GM18858 (cell line): ENCODE data around the gene CCDC124.

ENCODE experiments used
- ATAC-seq: cut with Tn5 transposase; IDR thresholded peaks from one replicate; pipeline ENCODE4 v1.9.1; 2021; ENCODE audit not compliant: unreplicated experiment

Gene CCDC124

GRCh38 chr19:17933414-17934129, 757 bp downstream of the CCDC124 start:
- no peak for ATAC-seq

DNA sequence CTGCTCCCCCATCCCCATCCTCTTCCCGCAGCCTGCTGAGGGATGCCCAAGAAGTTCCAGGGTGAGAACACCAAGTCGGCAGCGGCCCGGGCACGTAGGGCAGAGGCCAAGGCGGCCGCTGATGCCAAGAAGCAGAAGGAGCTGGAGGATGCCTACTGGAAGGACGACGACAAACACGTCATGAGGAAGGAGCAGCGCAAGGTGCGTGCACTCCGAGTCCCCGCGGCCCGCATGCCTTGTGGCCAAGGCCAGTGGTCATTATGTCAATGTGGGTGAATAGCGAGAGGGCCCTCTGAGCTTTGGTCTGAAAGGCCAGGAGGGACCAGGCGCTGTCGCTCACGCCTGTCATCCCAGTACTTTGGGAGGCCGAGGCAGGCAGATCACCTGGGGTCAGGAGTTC, 3.6 kb downstream of the CCDC124 start:
- no peak for ATAC-seq

- ATAC-seq: no peak
These were observed 4.6 kb downstream of the CCDC124 start for GRCh38 chr19:17937371-17937900.

GRCh38 chr19:17938092-17938845, 5.5 kb downstream of the CCDC124 start:
- no peak for ATAC-seq

- ATAC-seq: no peak
These were observed 9.4 kb downstream of the CCDC124 start for GRCh38 chr19:17942181-17942580.

- ATAC-seq: no peak
These were observed 9.9 kb downstream of the CCDC124 start for GRCh38 chr19:17942582-17943273.

DNA sequence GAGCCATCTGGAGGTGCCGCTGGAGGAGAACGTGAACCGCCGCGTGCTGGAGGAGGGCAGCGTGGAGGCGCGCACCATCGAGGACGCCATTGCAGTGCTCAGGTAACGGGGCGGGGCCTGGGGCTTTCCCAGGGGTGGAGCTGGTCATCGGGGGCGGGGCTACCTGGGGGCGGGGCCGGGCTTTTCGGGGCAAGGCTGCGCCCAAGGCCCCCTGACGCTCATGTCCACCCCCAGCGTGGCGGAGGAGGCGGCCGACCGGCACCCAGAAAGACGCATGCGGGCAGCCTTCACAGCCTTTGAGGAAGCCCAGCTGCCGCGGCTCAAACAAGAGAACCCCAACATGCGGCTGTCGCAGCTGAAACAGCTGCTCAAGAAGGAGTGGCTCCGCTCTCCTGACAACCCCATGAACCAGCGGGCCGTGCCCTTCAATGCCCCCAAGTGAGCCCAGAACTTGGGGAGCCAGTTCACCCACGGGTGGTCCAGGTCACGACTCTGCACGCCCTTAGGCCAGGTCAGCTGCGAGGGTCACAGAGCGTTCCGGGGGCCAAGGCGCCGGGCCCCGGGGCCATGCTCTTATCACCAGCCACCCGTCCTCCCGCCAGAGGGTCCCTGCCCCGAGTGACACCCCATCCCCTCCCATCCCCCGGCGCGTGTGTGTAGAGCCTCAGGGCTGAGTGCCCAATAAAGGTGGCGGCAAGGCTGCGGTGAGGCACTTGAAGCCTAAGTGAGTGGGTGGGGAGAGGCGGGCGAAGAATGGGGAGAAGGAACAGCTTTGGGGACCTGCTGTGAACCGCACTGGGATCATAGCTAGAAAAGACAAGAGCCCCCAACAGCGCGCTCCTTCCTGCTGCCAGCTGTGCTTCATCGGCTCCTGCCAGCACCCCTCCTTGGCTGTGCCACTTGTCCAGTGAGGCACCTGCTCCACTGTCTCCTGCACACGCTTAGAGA, 10.7 kb downstream of the CCDC124 start:
- no peak for ATAC-seq

DNA sequence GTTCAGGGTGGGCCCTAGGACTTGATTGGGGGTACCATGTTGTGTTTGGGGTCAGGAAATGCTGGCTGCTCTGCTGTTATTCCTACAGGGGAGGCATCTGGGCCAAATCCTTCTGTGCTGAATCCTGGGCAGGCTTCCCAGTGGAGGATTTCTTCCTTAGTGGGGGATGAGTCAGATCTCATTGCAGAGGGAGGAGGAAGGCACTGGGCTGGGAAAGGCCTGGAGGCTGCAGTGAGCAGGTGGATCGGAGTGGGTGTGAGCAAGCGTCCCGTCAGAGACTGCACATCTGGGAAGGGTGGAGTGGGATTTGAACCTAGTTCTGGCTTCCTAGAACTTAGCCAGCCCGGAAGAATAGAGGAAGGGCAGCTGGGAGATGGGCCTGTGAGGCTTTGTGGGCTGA, 11.5 kb downstream of the CCDC124 start:
- ATAC-seq: no peak

DNA sequence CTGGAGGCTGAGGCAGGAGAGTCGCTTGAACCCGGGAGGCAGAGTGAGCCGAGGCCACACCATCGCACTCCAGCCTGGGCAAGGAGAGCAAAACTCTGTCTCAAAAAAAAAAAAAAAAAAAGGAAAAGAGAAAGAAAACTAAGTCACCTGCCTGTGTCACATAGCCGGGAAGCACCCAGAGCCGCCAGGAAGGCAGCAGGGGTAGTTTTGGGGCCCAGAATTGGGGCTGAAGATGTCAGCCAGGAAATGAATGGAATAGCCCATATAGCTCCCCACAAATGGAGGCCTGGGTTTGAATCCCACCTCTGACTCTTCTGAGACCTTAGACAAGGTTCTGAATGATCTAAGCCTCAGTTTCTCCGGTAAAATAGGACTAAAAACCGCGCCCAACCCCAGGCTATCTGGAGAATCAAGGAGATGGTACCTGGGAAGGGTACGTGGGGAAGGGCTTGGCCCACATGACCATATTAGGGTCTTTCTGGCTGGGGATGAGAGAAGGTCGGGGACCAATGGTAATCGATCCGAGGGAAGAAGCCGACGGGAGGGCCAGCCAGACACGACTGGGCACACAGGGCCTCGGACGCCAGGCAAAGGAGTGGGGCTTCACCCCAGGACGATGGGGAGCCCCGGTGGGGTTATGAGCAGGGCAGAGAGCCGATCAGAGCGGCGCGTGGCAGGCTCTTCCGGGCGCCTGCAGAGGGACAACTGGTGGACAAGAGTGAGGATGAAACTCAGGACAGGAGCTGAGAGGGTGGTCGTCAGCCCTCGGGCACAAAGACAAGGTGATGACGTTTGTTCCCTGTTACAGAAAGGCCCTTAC, 14.4 kb downstream of the CCDC124 start:
- ATAC-seq: peak; percentile 27

DNA sequence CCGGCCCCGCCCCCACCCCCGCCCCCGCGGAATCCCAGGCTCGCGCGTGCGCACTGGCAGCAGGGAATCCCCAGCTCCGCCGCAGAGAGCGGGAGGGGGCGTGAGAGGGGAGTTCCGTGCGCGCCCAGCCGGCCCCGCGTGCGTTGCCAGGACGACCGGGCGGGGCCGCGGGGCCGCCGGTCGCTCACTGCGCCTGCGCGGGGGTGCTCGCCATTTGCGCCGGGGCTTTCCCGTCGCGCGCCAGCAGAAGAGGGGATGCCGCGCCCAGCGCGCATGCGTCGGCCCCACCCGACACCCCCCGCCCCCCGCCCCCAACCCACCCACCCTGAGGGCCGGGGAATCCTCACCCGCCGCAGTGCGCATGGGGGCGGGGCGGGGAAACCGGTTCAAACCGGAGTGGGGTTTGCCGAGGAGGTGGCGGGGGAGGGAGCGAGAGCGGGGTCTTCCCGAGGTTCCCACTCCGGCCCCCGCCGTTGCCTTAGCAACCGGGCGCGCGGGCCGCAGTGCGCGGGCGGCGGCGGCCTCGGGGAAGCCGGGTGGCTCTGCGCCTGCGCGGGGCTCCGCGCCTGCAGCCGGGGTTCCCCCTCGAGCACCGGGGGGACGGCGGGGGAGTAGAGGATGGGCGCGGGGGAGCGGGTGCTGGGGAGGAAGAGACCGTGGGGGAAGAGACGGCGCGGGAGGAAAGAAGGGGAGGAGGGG, 15.1 kb downstream of the CCDC124 start:
- peak; percentile 38 for ATAC-seq

GRCh38 chr19:17948514-17948900, 15.7 kb downstream of the CCDC124 start:
- ATAC-seq: no peak

- ATAC-seq: no peak
These were observed 16.4 kb downstream of the CCDC124 start for GRCh38 chr19:17948931-17949930.

GRCh38 chr19:17949956-17950309, 17.1 kb downstream of the CCDC124 start:
- ATAC-seq: no peak

DNA sequence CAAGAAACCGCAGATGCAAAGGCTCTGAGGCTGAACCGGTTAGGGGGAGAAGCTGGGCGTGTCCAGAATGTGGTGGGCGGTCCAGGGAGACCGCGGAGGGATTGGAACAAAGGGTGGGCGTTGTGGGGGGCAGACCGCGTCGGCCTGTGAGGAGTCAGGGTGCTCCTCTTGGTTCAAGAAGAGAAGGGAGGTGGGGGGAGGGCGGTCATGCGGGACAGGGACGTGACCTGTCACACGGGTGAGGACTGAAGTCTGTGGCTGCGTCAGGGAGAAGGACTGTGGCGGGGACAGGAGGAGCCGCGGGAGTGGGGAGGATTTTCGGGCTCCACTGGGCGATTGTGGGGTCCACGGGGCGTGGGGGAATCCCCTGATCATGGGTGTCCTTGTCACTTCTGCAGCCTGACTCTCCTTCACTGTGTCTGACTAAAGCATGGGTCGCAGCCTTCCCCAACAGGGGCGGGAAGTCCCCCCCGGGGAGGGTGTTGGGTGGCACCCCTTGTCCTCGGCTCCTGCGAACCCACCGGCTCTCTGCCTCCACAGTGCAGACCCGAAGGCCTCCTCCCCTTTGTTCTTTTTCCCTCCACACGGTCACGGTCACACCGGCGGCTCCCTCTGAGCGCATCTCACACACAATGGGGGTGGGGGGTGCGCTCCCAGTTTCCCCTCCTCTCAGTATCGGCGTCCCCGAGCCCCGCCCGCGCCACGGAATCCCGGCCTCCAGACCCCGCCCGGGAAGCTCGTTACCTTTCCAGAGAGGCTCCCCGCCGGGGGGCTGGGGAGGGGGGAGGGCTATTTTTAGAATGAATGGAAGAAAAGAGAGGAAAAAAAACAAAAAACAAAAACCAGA, 17.7 kb downstream of the CCDC124 start:
- no peak for ATAC-seq

DNA sequence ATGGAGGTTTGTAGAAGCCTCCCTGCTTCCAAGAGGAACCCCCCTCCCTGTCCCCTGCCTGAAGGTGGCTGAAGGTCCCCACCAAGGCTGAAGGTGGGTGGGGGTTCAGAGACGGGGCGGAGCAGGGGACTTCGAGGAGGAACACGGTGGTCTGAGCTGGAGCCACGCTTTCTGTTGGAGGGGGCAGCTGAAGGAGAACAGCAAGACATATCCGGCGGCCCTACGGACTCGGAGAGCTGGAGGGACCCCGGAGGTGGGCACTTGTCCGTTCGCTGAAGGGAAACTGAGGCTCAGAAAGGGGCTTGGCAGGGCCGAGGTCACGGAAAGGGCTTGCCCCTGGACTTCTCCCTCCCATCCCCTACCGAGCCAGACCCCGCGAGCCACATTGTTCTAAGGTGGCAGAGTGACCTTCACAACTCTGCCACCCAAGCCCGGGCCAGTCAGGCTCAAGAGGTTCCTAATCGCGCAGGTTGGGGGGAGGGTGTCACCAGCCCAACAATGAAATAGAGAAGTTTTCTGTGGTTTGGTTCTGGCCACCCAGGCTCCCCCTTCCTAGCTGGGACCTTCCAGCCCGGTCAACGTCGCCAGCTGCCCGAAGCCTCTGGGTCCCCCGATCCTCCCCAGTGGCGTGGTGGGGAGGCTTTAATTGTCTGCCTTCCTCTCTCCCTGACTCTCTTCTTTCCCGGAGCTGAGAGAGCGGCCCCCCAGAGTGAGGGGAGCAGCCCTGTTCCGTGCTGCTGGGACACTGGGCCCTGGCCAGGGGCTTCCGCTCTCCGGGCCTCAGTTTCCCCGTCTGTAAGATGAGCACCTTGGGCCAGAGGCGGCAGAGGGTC, 18.6 kb downstream of the CCDC124 start:
- ATAC-seq: no peak
